ENCODE measurements around the gene SDK2.

GRCh38 chr17:73359352-73359751 lies 284.9 kb downstream of the SDK2 start:
- TF ChIP-seq POLR2A (IDR thresholded peaks at IDR 0.05; ENCODE audit: low read depth, low read length) (no peak), POLR2AphosphoS5 (IDR thresholded peaks at IDR 0.05; ENCODE audit: low read depth, low read length) (no peak)
